Choroid plexus epithelial cell (primary cell): Measurements from ENCODE around the gene TPRN.

Experiments used
- DNase-seq: peaks from one replicate; pipeline ENCODE4 v3.0.0-alpha.2; 2010; ENCODE audit warnings: low read depth
- H3K4me3 ChIP-seq: 2 replicates; pipeline ENCODE4 v1.5.1; 2011; ENCODE audit warnings: low read depth, mild to moderate bottlenecking, control low read depth, low read length, moderate library complexity
- CTCF ChIP-seq: conservative IDR thresholded peaks from 2 replicates; pipeline ENCODE4 v1.5.1; 2011; ENCODE audit warnings: low read depth, mild to moderate bottlenecking, control low read depth, inconsistent platforms, low read length, moderate library complexity

TPRN gene

DNA sequence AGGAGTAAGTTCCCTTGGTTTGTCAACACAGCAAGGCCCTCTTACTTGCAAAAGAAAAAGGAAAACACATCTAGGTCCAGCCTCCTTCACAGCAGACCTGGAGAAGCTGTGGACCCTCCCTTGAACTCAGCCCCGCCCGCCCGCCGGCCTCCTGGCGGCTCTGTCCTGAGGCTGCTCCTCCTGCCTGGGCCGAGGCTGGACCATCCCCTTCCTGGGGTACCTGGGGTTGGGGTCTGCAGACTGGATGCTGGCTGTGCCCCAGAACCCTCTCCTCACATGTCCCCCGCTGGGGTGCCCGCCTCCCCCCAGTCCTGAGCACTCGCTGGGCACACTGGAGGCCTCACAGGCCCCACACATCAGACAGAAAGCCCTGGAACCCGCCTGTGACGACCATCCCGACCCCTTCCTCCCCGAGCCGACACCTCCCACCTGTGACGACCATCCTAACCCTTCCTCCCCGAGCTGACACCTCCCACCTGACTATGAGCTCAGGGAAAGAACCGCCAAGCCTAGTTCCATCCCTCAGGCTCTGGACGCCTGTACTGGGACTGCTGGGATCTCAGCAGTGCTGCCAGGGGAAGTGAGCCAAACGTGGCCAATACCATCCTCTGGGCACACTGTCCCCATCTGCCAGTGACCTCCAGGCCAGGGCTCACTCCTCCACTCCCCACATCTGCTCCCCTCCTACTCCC lies 21.5 kb downstream of the TPRN start:
- no peak for DNase-seq
- H3K4me3 ChIP-seq: no peak overlapping the region
- no peak for TF ChIP-seq CTCF

- TF ChIP-seq CTCF: no peak
- no peak overlapping the region for H3K4me3 ChIP-seq
- no peak for DNase-seq
These were observed 22.2 kb downstream of the TPRN start for GRCh38 chr9:137178201-137178938.

DNA sequence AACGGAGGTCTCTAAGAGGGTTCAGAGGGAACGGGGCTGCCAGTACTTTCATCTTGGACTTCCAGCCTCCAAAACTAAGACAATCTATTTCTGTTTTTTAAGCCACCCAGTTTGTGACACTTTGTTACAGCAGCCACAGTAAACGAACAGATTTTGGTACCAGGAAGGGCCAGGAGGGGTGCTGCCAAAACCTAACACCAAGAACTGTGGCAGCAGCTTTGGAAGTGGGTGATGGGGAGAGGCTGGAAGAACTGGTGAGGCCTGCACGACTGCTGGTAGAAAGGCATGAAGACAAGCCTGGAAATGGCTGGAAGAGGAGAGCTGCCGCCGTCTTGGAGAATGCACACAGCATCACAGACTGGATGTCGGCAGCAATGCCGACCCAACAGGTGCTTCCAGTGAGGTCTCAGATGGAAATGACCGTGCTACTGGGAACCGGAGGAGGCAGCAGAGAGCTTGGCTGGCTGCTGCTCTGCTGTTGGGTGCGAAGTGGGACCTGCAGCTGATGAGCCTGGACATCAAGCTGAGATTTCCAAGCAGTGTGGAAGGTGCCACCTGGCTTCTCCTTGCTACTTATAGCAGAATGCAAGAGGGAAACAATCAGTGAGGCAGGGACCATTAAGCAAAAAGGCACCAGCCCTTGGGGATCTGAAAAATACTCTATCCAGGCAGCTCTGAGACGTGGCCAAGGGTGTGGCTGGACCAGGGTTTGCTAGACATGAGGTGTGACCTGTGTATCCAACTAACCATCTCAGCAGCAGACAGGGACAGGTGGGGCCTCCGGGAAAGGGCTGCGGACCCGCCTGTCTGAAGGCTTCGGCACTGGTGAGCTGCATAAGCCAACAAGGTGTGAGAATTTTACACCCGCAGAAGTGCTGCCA lies 24.0 kb downstream of the TPRN start:
- TF ChIP-seq CTCF: peak; percentile 78
- no peak overlapping the region for H3K4me3 ChIP-seq
- peak; percentile 67 for DNase-seq

- no peak for DNase-seq
- H3K4me3 ChIP-seq: no peak overlapping the region
- TF ChIP-seq CTCF: peak; percentile 39
These were observed 25.1 kb downstream of the TPRN start for GRCh38 chr9:137175345-137175961.

DNA sequence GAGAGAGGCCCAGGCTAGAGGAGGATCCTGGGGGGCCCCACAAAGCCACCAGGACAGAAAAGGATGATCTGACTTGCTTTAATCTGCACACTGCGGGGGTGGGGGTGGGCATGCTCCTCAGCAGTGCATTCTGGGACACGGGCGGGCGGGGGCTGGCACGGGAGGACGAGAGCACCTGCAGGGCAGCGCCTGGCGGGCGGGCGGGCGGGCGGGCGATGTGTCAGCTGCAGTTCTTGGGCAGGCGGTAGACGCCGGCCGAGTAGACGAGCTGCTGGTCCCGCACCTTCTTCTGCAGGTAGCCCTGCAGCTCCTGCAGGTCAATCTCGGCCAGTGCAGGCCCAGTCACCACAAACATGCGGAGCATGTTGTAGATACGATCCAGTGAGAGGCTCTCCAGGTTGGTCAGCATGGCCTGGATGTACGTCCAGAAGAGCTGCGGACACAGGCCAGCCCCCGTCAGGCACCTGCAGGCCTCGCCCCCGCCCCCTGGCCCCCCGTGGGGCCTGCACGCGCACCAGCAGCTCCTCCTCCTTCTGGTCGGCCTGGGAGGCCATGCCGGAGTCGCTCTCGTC lies 25.7 kb downstream of the TPRN start:
- no peak for TF ChIP-seq CTCF
- H3K4me3 ChIP-seq: no peak overlapping the region
- no peak for DNase-seq
